ENCODE data around the gene DHODH. TPM values are rescaled to one million over a fixed set of nuclear protein-coding genes. Genes with fewer than 3 reads are reported as not detected.

DHODH gene
- total RNA-seq, 4 donors from 2014 or later, result 0.75 to 4.8 (median 1.6) TPM; not detected in 1

- Histone ChIP-seq H3K27me3 (no peaks in the 10 kb centered on the region), H3K27ac (no peak overlapping the region), H3K4me3 (no peak overlapping the region), H3K4me1 (no peaks in the 10 kb centered on the region), H3K36me3 (peaks cover 0 to 10% (median 7%) of the 10 kb centered on the region in 4 donors), H3K9me3 (no peaks in the 10 kb centered on the region)
- TF ChIP-seq, protein P1, sequence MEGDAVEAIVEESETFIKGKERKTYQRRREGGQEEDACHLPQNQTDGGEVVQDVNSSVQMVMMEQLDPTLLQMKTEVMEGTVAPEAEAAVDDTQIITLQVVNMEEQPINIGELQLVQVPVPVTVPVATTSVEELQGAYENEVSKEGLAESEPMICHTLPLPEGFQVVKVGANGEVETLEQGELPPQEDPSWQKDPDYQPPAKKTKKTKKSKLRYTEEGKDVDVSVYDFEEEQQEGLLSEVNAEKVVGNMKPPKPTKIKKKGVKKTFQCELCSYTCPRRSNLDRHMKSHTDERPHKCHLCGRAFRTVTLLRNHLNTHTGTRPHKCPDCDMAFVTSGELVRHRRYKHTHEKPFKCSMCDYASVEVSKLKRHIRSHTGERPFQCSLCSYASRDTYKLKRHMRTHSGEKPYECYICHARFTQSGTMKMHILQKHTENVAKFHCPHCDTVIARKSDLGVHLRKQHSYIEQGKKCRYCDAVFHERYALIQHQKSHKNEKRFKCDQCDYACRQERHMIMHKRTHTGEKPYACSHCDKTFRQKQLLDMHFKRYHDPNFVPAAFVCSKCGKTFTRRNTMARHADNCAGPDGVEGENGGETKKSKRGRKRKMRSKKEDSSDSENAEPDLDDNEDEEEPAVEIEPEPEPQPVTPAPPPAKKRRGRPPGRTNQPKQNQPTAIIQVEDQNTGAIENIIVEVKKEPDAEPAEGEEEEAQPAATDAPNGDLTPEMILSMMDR (IDR thresholded peaks at IDR 0.05), result no peak
- no peak for TF ChIP-seq EP300 (IDR thresholded peaks at IDR 0.05; ENCODE audit: low read depth)
- no peak for TF ChIP-seq POLR2AphosphoS5 (IDR thresholded peaks at IDR 0.05)
- TF ChIP-seq POLR2A (IDR thresholded peaks at IDR 0.05), result no peak
- DNase-seq, result no peak
- intact Hi-C loops (cut with DNase I; ENCODE audit: low total_unique reads) (no loop called here), in situ Hi-C loops (cut with MboI; ENCODE audit: low pct_ligation_motif_present in 1 of 4, low pct_unique_long_range_greater_than_20kb in 1 of 4, low sequenced_read_pairs in 3 of 4) (no loop called here)
- WGBS, 2 donors (ENCODE audit: low coverage in 1 of 2), result 90% methylated on average over 18 of the region's 19 CpGs; no CpG with 5 or more reads in 1 of the 2 donors
Measured at GRCh38 chr16:72025404-72026114, 17.0 kb downstream of the DHODH start.

GRCh38 chr16:72027669-72028378, 19.3 kb downstream of the DHODH start:
- WGBS, 2 donors (ENCODE audit: low coverage in 1 of 2), result 92 to 100% methylated on average over 3 to 6 of the region's 6 CpGs

DNA sequence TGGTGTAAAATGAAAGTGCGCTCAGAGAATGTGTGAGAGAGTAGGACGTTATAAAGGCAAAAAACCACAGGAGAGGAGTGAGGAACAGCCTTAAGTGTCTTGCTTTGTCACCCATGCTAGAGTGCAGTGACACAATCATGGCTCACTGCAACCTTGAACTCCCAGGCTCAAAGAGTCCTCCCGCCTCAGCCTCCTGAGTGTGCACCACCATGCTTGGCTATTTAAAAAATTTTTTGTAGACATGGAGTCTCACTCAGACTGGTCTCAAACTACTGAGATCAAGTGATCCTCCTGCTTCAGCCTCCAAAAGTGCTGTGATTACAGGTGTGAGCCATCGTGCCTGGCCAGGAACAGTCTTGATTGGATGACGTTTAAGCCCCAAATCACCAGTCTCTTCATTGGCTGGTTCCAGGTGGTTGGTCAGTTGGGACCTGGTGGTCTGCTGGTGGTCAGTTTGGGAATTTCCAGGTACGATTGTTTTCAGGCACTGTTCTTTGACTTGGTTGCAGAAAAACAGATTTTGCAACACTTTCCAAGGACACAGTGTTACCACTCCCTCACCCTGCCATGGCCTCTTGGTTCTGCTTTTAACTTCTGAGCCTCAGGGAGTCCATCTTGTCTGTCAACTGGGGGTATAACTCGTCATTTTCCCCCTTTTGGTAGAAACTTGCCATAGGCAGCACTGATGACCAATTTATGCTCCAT, 21.2 kb downstream of the DHODH start:
- Histone ChIP-seq H3K4me1 (no peaks in the 10 kb centered on the region), H3K9me3 (no peaks in the 10 kb centered on the region), H3K36me3 (no peaks in the 10 kb centered on the region), H3K27ac (no peak overlapping the region), H3K27me3 (no peaks in the 10 kb centered on the region), H3K4me3 (no peak overlapping the region)
- no peak for DNase-seq
- TF ChIP-seq, protein P1 (IDR thresholded peaks at IDR 0.05), result no peak
- no peak for TF ChIP-seq POLR2A (IDR thresholded peaks at IDR 0.05)
- no peak for TF ChIP-seq EP300 (IDR thresholded peaks at IDR 0.05; ENCODE audit: low read depth)
- TF ChIP-seq POLR2AphosphoS5 (IDR thresholded peaks at IDR 0.05), result no peak
- in situ Hi-C loops (cut with MboI; ENCODE audit: low pct_ligation_motif_present in 1 of 4, low pct_unique_long_range_greater_than_20kb in 1 of 4, low sequenced_read_pairs in 3 of 4), result no loop called here
- WGBS, 2 donors (ENCODE audit: low coverage in 1 of 2), result 86 to 89% methylated on average over 3 to 7 of the region's 7 CpGs
- intact Hi-C loops (cut with DNase I; ENCODE audit: low total_unique reads), result no loop called here

More at GRCh38 chr16:72027669-72028378, 19.3 kb downstream of the DHODH start:
- H3K36me3 ChIP-seq, result peaks cover 0 to 8% (median 6%) of the 10 kb centered on the region in 4 donors
- intact Hi-C loops (cut with DNase I; ENCODE audit: low total_unique reads) (no loop called here), in situ Hi-C loops (cut with MboI; ENCODE audit: low pct_ligation_motif_present in 1 of 4, low pct_unique_long_range_greater_than_20kb in 1 of 4, low sequenced_read_pairs in 3 of 4) (no loop called here)
- H3K27me3 ChIP-seq, result no peaks in the 10 kb centered on the region
- no peaks in the 10 kb centered on the region for H3K9me3 ChIP-seq
- H3K27ac ChIP-seq, result no peak overlapping the region
- TF ChIP-seq EP300 (IDR thresholded peaks at IDR 0.05; ENCODE audit: low read depth) (no peak), POLR2A (IDR thresholded peaks at IDR 0.05) (no peak), POLR2AphosphoS5 (IDR thresholded peaks at IDR 0.05) (no peak)
- TF ChIP-seq, protein P1 (IDR thresholded peaks at IDR 0.05), result no peak
- H3K4me3 ChIP-seq, result no peak overlapping the region
- no peak for DNase-seq
- no peaks in the 10 kb centered on the region for H3K4me1 ChIP-seq

GRCh38 chr16:72033437-72033836, 24.9 kb downstream of the DHODH start:
- no peak for DNase-seq
- intact Hi-C loops (cut with DNase I; ENCODE audit: low total_unique reads) (no loop called here), in situ Hi-C loops (cut with MboI; ENCODE audit: low pct_ligation_motif_present in 1 of 4, low pct_unique_long_range_greater_than_20kb in 1 of 4, low sequenced_read_pairs in 3 of 4) (no loop called here)
- no peak overlapping the region for H3K4me3 ChIP-seq
- WGBS, 2 donors (ENCODE audit: low coverage in 1 of 2), result 84 to 85% methylated on average over 4 of the region's 4 CpGs
- no peaks in the 10 kb centered on the region for H3K9me3 ChIP-seq
- no peak overlapping the region for H3K27ac ChIP-seq
- TF ChIP-seq EP300 (IDR thresholded peaks at IDR 0.05; ENCODE audit: low read depth), result no peak
- TF ChIP-seq, protein P1 (IDR thresholded peaks at IDR 0.05), result no peak
- TF ChIP-seq POLR2A (IDR thresholded peaks at IDR 0.05), result no peak
- TF ChIP-seq POLR2AphosphoS5 (IDR thresholded peaks at IDR 0.05), result no peak
- no peaks in the 10 kb centered on the region for H3K27me3 ChIP-seq
- no peaks in the 10 kb centered on the region for H3K36me3 ChIP-seq
- no peaks in the 10 kb centered on the region for H3K4me1 ChIP-seq

Measured in transverse colon (tissue), 4 donors.